Activated T-helper 9 cell treated with anti-CD3 and anti-CD28 coated beads, Interleukin-2, amount 50 U/mL, for 16 hours (primary cell): Measurements from ENCODE around the gene MYDGF.

Experiments
- DNase-seq: peaks from one replicate; pipeline ENCODE4 v3.0.0-alpha.2; 2020; ENCODE audit warnings: low read depth

The MYDGF gene

GRCh38 chr19:4641132-4641531 lies 29.0 kb downstream of the MYDGF start:
- no peak for DNase-seq

GRCh38 chr19:4640247-4641000 lies 29.7 kb downstream of the MYDGF start:
- DNase-seq: no peak

GRCh38 chr19:4639531-4640246 lies 30.5 kb downstream of the MYDGF start:
- DNase-seq: no peak

- peak; percentile 99 for DNase-seq
Observed at GRCh38 chr19:4638828-4639530, 31.2 kb downstream of the MYDGF start, which contains the start of gene TNFAIP8L1. TSS of gene TNFAIP8L1 (plus strand) at chr19:4639516. CDS start at chr19:4651870, 12,354 bp downstream.

- no peak for DNase-seq
Observed at GRCh38 chr19:4638317-4638716, 31.8 kb downstream of the MYDGF start.

GRCh38 chr19:4636761-4637160 lies 33.4 kb downstream of the MYDGF start:
- no peak for DNase-seq

- peak; percentile 66 for DNase-seq
Observed at GRCh38 chr19:4636151-4636717, 33.9 kb downstream of the MYDGF start.

GRCh38 chr19:4635754-4636116 lies 34.4 kb downstream of the MYDGF start:
- no peak for DNase-seq

GRCh38 chr19:4633140-4633967 lies 36.8 kb downstream of the MYDGF start:
- peak; percentile 20 for DNase-seq

GRCh38 chr19:4624733-4625362 lies 45.3 kb downstream of the MYDGF start:
- no peak for DNase-seq

- no peak for DNase-seq
Observed at GRCh38 chr19:4624301-4624700, 45.8 kb downstream of the MYDGF start.

- no peak for DNase-seq
Observed at GRCh38 chr19:4622695-4623421, 47.3 kb downstream of the MYDGF start.

GRCh38 chr19:4620675-4621074 lies 49.5 kb downstream of the MYDGF start:
- DNase-seq: no peak

- DNase-seq: no peak
Observed at GRCh38 chr19:4619668-4620294, 50.4 kb downstream of the MYDGF start.

- no peak for DNase-seq
Observed at GRCh38 chr19:4618019-4618418, 52.1 kb downstream of the MYDGF start.

- no peak for DNase-seq
Observed at GRCh38 chr19:4613254-4613751, 56.8 kb downstream of the MYDGF start.

GRCh38 chr19:4609878-4610511 lies 60.1 kb downstream of the MYDGF start:
- no peak for DNase-seq
